HEK293 (cell line): Measurements from ENCODE around the gene PLA2G4B.

Source experiments
- CTCF ChIA-PET: fragments of 350-600 bp; formaldehyde crosslinking; extraction: SDS; loops from one replicate; lab custom pipeline; 2021; ENCODE audit warnings: antibody characterized with exemption; lab: Yijun Ruan, JAX
- POLR2A ChIA-PET: fragments of 300-600 bp; formaldehyde crosslinking; extraction: SDS; loops from one replicate; lab custom pipeline; 2020; ENCODE audit warnings: antibody characterized with exemption, inconsistent platforms; lab: Yijun Ruan, JAX
- H3K27ac ChIP-seq: fragments of 200-500 bp; sonication (Bioruptor generic); 2 replicates; pipeline ENCODE4 v1.5.1; 2014; ENCODE audit warnings: low read depth, low read length, control low read depth, inconsistent platforms; ENCODE audit errors: extremely low read depth
- H3K36me3 ChIP-seq, 2 experiments: fragments of 200-500 bp in 1 of 2; sonication (Bioruptor generic) in 1 of 2; 1 replicate in 1 of 2; 2 replicates in 1 of 2; pipeline ENCODE4 v1.5.1; 2014 to 2017; ENCODE audit warnings: inconsistent platforms in 2 of 2, low read length in 2 of 2; ENCODE audit not compliant: control insufficient read depth in 2 of 2, insufficient read depth in 1 of 2
- H3K4me1 ChIP-seq: fragments of 200-500 bp; sonication (Bioruptor generic); 2 replicates; pipeline ENCODE4 v1.5.1; 2014; ENCODE audit warnings: mild to moderate bottlenecking, low read length, inconsistent platforms; ENCODE audit not compliant: control insufficient read depth, insufficient read depth
- H3K4me3 ChIP-seq: 2 replicates; pipeline ENCODE4 v1.5.1; 2011; ENCODE audit warnings: low read depth, mild to moderate bottlenecking, control low read depth, low read length, moderate library complexity
- H3K9me3 ChIP-seq: fragments of 200-500 bp; sonication (Bioruptor generic); 2 replicates; pipeline ENCODE4 v1.5.1; 2014; ENCODE audit warnings: low read depth, low read length, inconsistent platforms; ENCODE audit not compliant: control insufficient read depth, insufficient read depth
- FEZF1 ChIP-seq: fragments of 450-650 bp; formaldehyde crosslinking; IDR thresholded peaks from 2 replicates; pipeline ENCODE4 v1.5.1; 2016; ENCODE audit warnings: missing biosample characterization, missing genetic modification characterization
- GFI1B ChIP-seq: fragments of 450-650 bp; formaldehyde crosslinking; IDR thresholded peaks from 2 replicates; pipeline ENCODE4 v1.5.1; 2016; ENCODE audit warnings: missing biosample characterization, missing genetic modification characterization
- HIC1 ChIP-seq: fragments of 450-650 bp; formaldehyde crosslinking; IDR thresholded peaks from 2 replicates; pipeline ENCODE4 v1.5.1; 2016; ENCODE audit warnings: missing biosample characterization, missing genetic modification characterization
- IKZF3 ChIP-seq: fragments of 450-650 bp; IDR thresholded peaks from 2 replicates; pipeline ENCODE4 v1.5.0; 2018; ENCODE audit warnings: missing biosample characterization, mild to moderate bottlenecking, missing genetic modification characterization, moderate library complexity
- KLF9 ChIP-seq: fragments of 450-650 bp; formaldehyde crosslinking; IDR thresholded peaks from 2 replicates; pipeline ENCODE4 v1.5.1; 2016; ENCODE audit warnings: missing biosample characterization, missing genetic modification characterization, low read depth
- MYNN ChIP-seq: fragments of 450-650 bp; formaldehyde crosslinking; IDR thresholded peaks from 2 replicates; pipeline ENCODE4 v1.5.1; 2016; ENCODE audit warnings: missing biosample characterization, missing genetic modification characterization, borderline replicate concordance
- OSR2 ChIP-seq: fragments of 450-650 bp; formaldehyde crosslinking; IDR thresholded peaks from 2 replicates; pipeline ENCODE4 v1.5.1; 2016; ENCODE audit warnings: missing biosample characterization, missing genetic modification characterization
- PRDM2 ChIP-seq: fragments of 450-650 bp; formaldehyde crosslinking; IDR thresholded peaks from 2 replicates; pipeline ENCODE4 v1.5.1; 2016; ENCODE audit warnings: missing biosample characterization, missing genetic modification characterization, borderline replicate concordance
- SETDB1 ChIP-seq: IDR thresholded peaks from one replicate; pipeline ENCODE4 v1.6.1; 2017; ENCODE audit warnings: mild to moderate bottlenecking, low read length, moderate library complexity, mixed read lengths; ENCODE audit not compliant: insufficient read length
- ZBTB21 ChIP-seq: fragments of 450-650 bp; formaldehyde crosslinking; IDR thresholded peaks from 2 replicates; pipeline ENCODE4 v1.5.1; 2017; ENCODE audit warnings: missing biosample characterization, missing genetic modification characterization
- ZBTB26 ChIP-seq: fragments of 450-650 bp; formaldehyde crosslinking; optimal IDR thresholded peaks from 2 replicates; pipeline ENCODE3; 2016; ENCODE audit warnings: missing biosample characterization, mild to moderate bottlenecking, missing genetic modification characterization
- ZNF112 ChIP-seq: fragments of 450-650 bp; formaldehyde crosslinking; IDR thresholded peaks from 2 replicates; pipeline ENCODE4 v1.5.0; 2017; ENCODE audit warnings: missing biosample characterization, missing genetic modification characterization
- ZNF132 ChIP-seq: fragments of 450-650 bp; formaldehyde crosslinking; IDR thresholded peaks from 2 replicates; pipeline ENCODE4 v1.5.1; 2017; ENCODE audit warnings: missing biosample characterization, missing genetic modification characterization, borderline replicate concordance
- ZNF155 ChIP-seq: fragments of 450-650 bp; formaldehyde crosslinking; IDR thresholded peaks from 2 replicates; pipeline ENCODE4 v1.5.1; 2016; ENCODE audit warnings: missing biosample characterization, missing genetic modification characterization
- ZNF223 ChIP-seq: fragments of 450-650 bp; formaldehyde crosslinking; IDR thresholded peaks from 2 replicates; pipeline ENCODE4 v1.5.1; 2016; ENCODE audit warnings: missing biosample characterization, missing genetic modification characterization
- ZNF449 ChIP-seq: fragments of 450-650 bp; formaldehyde crosslinking; IDR thresholded peaks from 2 replicates; pipeline ENCODE4 v1.5.1; 2017; ENCODE audit warnings: missing biosample characterization, mild to moderate bottlenecking, missing genetic modification characterization, moderate library complexity
- ZNF629 ChIP-seq: fragments of 450-650 bp; formaldehyde crosslinking; IDR thresholded peaks from 2 replicates; pipeline ENCODE4 v1.5.1; 2017; ENCODE audit warnings: missing biosample characterization, missing genetic modification characterization
- ZNF645 ChIP-seq: fragments of 450-650 bp; formaldehyde crosslinking; IDR thresholded peaks from 2 replicates; pipeline ENCODE4; 2016; ENCODE audit warnings: missing biosample characterization, missing genetic modification characterization
- ZNF830 ChIP-seq: fragments of 450-650 bp; IDR thresholded peaks from 2 replicates; pipeline ENCODE4 v1.5.0; 2018; ENCODE audit warnings: missing biosample characterization, missing genetic modification characterization, low read depth, mild to moderate bottlenecking, moderate library complexity
- ZSCAN18 ChIP-seq: fragments of 450-650 bp; formaldehyde crosslinking; IDR thresholded peaks from 2 replicates; pipeline ENCODE4 v1.5.1; 2016; ENCODE audit warnings: missing biosample characterization, missing genetic modification characterization
- TF ChIP-seq, protein P1 (sequence below): fragments of 450-650 bp; formaldehyde crosslinking; IDR thresholded peaks from 2 replicates; pipeline ENCODE4 v1.5.1; 2017; ENCODE audit warnings: missing biosample characterization, missing genetic modification characterization

Gene PLA2G4B

DNA sequence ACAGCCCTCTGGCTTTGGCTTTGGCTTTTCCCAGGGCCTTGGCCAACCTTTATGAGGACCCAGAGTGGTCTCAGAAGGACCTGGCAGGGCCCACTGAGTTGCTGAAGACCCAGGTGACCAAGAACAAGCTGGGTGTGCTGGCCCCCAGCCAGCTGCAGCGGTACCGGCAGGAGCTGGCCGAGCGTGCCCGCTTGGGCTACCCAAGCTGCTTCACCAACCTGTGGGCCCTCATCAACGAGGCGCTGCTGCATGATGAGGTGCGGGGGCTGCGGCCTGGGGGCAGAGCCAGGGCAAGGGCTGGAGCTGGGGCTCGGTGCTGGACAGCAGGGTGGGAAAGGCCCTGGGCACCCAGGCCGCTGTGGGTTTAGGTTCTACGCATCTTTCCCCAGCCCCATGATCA, 6.2 kb downstream of the PLA2G4B start:
- Histone ChIP-seq H3K9me3 (no peaks in the 10 kb centered on the region), H3K4me3 (no peak overlapping the region), H3K4me1 (no peaks in the 10 kb centered on the region), H3K27ac (no peak overlapping the region)
- ChIA-PET CTCF (no interaction called here), POLR2A (no interaction called here)
- TF ChIP-seq IKZF3 (no peak), ZBTB21 (tag by site-specific recombination) (no peak), ZNF155 (no peak), ZNF449 (tag by site-specific recombination) (no peak), PRDM2 (no peak), ZNF112 (no peak), ZSCAN18 (tag by site-specific recombination) (no peak), ZBTB26 (tag by site-specific recombination) (no peak), ZNF629 (tag by site-specific recombination) (no peak)
- TF ChIP-seq, all 188 proteins: peak for 0
- peaks cover 0 to 15% of the 10 kb centered on the region in 2 experiments; a peak in 1 of 3 replicates for H3K36me3 ChIP-seq

GRCh38 chr15:41847206-41847605, 8.6 kb downstream of the PLA2G4B start:
- POLR2A ChIA-PET, result no interaction called here
- TF ChIP-seq HIC1 (no peak), SETDB1 (no peak), ZNF132 (tag by site-specific recombination) (no peak), ZNF645 (tag by site-specific recombination) (no peak), OSR2 (tag by site-specific recombination) (no peak), MYNN (tag by site-specific recombination) (no peak), FEZF1 (tag by site-specific recombination) (no peak), GFI1B (no peak), KLF9 (tag by site-specific recombination) (no peak), ZNF830 (tag by site-specific recombination) (no peak), ZNF223 (tag by site-specific recombination) (no peak)
- TF ChIP-seq, protein P1, sequence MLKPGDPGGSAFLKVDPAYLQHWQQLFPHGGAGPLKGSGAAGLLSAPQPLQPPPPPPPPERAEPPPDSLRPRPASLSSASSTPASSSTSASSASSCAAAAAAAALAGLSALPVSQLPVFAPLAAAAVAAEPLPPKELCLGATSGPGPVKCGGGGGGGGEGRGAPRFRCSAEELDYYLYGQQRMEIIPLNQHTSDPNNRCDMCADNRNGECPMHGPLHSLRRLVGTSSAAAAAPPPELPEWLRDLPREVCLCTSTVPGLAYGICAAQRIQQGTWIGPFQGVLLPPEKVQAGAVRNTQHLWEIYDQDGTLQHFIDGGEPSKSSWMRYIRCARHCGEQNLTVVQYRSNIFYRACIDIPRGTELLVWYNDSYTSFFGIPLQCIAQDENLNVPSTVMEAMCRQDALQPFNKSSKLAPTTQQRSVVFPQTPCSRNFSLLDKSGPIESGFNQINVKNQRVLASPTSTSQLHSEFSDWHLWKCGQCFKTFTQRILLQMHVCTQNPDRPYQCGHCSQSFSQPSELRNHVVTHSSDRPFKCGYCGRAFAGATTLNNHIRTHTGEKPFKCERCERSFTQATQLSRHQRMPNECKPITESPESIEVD (tag by site-specific recombination), result no peak

More at GRCh38 chr15:41847206-41847605, 8.6 kb downstream of the PLA2G4B start:
- H3K4me1 ChIP-seq, result no peaks in the 10 kb centered on the region
- no peaks in the 10 kb centered on the region for H3K9me3 ChIP-seq
- H3K36me3 ChIP-seq, result peaks cover 0 to 15% of the 10 kb centered on the region in 2 experiments; a peak in 1 of 3 replicates
- no peak overlapping the region for H3K4me3 ChIP-seq
- no peak overlapping the region for H3K27ac ChIP-seq
- CTCF ChIA-PET, result no interaction called here
